A172 (cell line): ENCODE data around the gene CDC7. TPM values are rescaled to one million over a fixed set of nuclear protein-coding genes. Genes with fewer than 3 reads are reported as not detected.

ENCODE experiments used
- total RNA-seq: library from RNA; depleted of rRNA; stranded (reverse); fragments of >200 nt; shearing (Covaris generic); gene quantifications from 2 replicates; pipeline ENCODE4 v1.2.3, GENCODE V29; 2014; rRNA removed

CDC7 gene
- total RNA-seq, 1 experiment from 2014 or later, result 9.2 TPM

Other genes with a start within 250 kb of the CDC7 start
- not detected in 2 replicates for gene HFM1, start 96.0 kb upstream of the CDC7 start, total RNA-seq